Stimulated activated naive CD4-positive, alpha-beta T cell treated with Interleukin-2 at 50 U/mL for 16 hours (primary cell): Measurements from ENCODE around the gene MRPL53.

Source experiments
- DNase-seq: peaks from one replicate; lab custom pipeline; 2025; lab: John Stamatoyannopoulos, UW

Gene MRPL53

DNA sequence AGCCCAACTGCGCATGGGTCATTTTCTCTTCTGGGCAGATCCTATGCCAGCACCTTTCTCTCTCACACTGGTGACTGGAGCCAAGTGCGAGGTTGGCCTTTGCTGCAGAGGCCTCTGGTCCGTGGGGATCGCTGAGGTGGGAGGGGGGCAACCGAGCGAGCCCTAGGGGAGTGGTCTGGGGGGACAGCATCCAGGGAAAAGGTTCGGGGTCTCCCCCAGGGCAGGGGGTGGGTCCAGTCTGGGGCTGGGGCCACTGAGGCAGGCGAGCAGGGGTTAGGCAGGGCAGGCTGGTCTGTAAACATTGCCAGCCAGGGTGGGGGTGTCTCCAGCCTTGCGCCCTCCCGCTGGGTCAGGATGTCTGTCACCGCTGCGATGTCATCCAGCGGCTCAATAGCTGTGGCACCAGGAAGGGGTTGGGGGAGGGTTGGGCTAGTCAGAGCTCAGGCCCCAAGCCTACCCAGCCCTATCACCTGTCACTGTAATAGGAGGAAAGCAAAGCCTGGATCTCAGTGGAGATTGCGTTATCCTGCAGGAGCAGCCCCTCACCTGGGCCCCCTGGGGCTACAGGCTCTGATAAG, 46.2 kb downstream of the MRPL53 start:
- DNase-seq, result no peak

DNA sequence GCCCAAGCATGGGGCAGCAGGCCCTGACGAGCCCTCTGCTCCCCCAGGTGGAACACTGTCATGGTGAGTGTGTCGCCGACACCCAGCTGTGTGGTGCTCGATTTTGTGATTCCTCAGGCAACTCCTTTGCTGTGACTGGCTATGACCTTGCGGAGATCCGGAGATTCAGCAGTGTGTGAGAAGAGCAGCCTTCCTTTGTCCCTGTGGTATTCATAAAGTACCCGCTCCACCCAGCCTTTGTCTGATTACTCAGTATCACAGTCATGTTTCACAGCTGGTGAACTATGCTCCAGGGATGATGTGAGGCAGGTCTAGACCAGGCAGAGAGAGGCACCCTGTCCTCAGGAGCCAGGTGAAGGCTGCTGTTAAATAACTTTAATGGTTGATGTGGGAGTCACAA, 47.0 kb downstream of the MRPL53 start:
- DNase-seq, result no peak

DNA sequence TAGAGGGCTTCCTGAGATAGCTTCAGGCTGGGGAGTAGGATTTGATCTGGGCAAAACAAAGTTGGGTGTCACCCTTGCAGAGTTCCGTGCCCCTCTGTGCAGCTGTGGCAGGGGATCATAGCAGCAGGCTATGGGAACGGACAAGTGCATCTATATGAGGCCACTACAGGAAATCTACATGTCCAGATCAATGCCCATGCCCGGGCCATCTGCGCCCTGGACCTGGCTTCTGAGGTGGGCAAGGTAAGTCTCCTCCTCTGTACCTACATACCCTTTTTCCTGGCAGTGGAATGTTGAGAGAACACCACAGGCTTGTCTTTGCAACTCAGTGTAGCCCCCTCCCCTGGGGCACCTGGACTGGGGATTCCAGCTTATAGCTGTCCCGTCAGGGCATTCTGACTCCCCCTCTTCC, 47.5 kb downstream of the MRPL53 start:
- DNase-seq, result no peak

DNA sequence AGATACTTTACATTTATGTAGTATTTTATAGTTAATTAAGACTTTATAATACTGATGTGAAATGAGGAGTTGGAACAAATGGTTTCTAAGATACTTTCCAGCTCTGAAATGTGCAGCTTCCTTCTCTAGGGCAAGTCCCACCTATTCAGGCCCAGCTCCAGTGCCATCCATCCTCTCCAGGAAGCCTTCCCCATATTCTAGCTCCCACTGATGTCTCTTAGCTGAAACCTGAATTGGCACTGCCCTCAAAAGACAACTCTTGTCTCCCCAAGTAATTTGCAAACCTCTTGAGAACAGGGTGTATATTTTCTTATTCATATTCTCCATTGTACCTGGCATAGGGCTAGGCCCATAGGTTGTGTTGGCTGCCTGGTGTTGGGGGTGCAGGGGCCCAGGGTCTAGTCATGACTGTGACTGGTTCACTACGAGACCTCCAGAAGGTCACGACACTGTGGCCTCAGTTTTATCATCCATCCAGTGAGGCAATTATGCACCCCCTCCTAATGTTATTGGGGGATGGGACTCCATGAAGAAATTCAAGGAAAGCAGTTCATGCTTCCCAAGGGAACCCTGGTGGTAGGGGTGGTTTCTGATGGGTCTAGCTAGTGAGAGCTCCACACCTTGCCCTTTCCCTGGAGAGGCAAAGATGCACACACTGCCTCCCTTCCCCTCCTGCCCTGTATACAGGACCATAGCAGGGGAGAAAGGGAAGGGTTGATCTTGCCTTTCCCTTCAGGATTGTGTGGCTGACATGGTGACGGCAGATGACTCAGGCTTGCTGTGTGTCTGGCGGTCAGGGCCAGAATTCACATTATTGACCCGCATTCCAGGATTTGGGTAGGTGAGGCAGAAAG, 48.1 kb downstream of the MRPL53 start:
- DNase-seq, result no peak

DNA sequence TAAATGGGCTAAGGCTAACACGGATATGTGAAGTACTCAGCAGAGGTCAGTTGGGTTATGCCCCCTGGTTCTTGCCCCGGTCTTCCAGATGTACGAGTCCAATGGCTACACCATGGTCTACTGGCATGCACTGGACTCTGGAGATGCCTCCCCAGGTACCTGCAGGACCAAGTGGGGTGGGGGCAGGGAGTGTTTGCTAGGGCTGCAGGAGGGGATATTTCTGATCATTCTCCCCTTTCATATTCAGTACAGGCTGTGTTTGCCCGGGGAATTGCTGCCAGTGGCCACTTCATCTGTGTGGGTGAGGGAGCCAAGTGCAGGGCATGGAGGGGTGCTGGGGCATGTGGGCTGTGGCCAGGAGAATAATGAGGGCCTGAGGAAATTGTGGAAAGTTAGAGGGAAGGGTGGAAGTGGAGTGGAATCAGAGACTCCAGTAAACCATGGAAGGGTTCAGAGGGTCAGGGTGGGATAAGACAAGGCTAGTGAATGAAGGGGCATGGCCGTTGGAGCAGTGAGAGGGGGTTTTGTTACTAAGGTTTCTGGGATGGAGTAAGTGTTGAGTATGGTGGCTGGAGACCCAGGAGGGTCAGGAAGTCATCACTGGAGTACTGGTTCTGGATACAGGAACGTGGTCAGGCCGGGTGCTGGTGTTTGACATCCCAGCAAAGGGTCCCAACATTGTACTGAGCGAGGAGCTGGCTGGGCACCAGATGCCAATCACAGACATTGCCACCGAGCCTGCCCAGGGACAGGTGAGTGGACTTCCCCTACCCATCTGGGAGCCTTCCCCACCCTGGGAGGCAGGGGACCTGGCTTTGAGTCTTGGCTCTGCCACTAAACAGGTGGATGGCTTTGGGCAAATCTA, 49.0 kb downstream of the MRPL53 start:
- DNase-seq, result no peak
